ENCODE results near the gene SECISBP2L.

DNA sequence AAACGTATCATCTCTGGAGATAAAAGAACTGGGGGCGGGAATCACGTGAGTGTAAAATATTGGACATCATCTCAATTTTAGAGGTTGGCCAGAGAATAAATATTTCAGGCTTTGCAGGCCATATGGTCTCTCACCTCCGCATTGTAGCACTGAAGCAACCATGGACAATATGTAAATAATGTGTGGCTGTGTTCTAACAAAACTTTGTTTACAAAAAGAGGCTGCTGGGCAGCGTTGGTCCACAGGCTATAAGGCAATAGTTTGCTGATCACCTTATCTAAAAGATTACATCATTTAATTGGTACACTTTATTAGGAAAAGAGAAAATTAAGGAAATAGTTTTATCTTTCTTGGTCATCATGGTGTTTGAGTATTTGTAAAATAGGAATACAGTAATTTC lies 60.0 kb downstream of the SECISBP2L start:
- TF ChIP-seq, protein P1, sequence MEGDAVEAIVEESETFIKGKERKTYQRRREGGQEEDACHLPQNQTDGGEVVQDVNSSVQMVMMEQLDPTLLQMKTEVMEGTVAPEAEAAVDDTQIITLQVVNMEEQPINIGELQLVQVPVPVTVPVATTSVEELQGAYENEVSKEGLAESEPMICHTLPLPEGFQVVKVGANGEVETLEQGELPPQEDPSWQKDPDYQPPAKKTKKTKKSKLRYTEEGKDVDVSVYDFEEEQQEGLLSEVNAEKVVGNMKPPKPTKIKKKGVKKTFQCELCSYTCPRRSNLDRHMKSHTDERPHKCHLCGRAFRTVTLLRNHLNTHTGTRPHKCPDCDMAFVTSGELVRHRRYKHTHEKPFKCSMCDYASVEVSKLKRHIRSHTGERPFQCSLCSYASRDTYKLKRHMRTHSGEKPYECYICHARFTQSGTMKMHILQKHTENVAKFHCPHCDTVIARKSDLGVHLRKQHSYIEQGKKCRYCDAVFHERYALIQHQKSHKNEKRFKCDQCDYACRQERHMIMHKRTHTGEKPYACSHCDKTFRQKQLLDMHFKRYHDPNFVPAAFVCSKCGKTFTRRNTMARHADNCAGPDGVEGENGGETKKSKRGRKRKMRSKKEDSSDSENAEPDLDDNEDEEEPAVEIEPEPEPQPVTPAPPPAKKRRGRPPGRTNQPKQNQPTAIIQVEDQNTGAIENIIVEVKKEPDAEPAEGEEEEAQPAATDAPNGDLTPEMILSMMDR (IDR thresholded peaks at IDR 0.05), result no peak
- TF ChIP-seq EZH2 (IDR thresholded peaks at IDR 0.05) (no peak), EZH2phosphoT487 (IDR thresholded peaks at IDR 0.05) (no peak)

Measured in neural progenitor cell (in vitro differentiated cells).